H1 (cell line): ENCODE measurements around the gene TMX3. TPM values are rescaled to one million over a fixed set of nuclear protein-coding genes. Genes with fewer than 3 reads are reported as not detected.

ENCODE experiments used
- CTCF ChIA-PET: fragments of 300-600 bp; sonication (Branson Sonifier 250); formaldehyde crosslinking; loops from one replicate; lab custom pipeline; 2021; ENCODE audit not compliant: partially characterized antibody; lab: Charles Lee
- POLR2A ChIA-PET: fragments of 300-600 bp; sonication (Branson Sonifier 250); formaldehyde crosslinking; loops from one replicate; lab custom pipeline; 2021; ENCODE audit warnings: inconsistent platforms; ENCODE audit not compliant: partially characterized antibody; lab: Charles Lee
- DNase-seq, 2 experiments: peaks; one replicate each; pipeline versions ENCODE4 v3.0.0 to v3.0.0-alpha.2; 2010 to 2022; ENCODE audit warnings: low spot score in 2 of 2, low read depth in 1 of 2, mixed read lengths in 1 of 2
- FAIRE-seq: peaks from 2 replicates; lab custom pipeline; 2011; peaks lifted over from hg19 to GRCh38; lab: Jason Lieb, UNC
- H2AFZ ChIP-seq: 2 replicates; pipeline ENCODE4 v1.8.1; 2012; ENCODE audit warnings: low read length, inconsistent platforms
- H2AK5ac ChIP-seq: 2 replicates; pipeline ENCODE4 v1.6.1; 2013; ENCODE audit warnings: low read depth, low read length
- H2BK120ac ChIP-seq: replicated peaks from 2 replicates; pipeline ENCODE3; 2013; ENCODE audit warnings: low read depth, low read length, inconsistent platforms
- H2BK12ac ChIP-seq: 2 replicates; pipeline ENCODE4 v1.6.1; 2013; ENCODE audit warnings: low read depth, low read length
- H2BK15ac ChIP-seq: 2 replicates; pipeline ENCODE4 v1.6.1; 2013; ENCODE audit warnings: low read length
- H2BK20ac ChIP-seq: 2 replicates; pipeline ENCODE4 v1.6.1; 2013; ENCODE audit warnings: low read length
- H2BK5ac ChIP-seq: 2 replicates; pipeline ENCODE4 v1.6.1; 2013; ENCODE audit warnings: low read depth, low read length
- H3K14ac ChIP-seq: 2 replicates; pipeline ENCODE4 v1.6.1; 2013; ENCODE audit warnings: inconsistent platforms; ENCODE audit not compliant: insufficient read length
- H3K18ac ChIP-seq: 2 replicates; pipeline ENCODE4 v1.6.1; 2013; ENCODE audit warnings: low read length; ENCODE audit errors: extremely low read depth
- H3K23ac ChIP-seq: 2 replicates; pipeline ENCODE4 v1.6.1; 2013; ENCODE audit warnings: inconsistent platforms; ENCODE audit not compliant: insufficient read length
- H3K23me2 ChIP-seq: 2 replicates; pipeline ENCODE4 v1.6.1; 2013; ENCODE audit warnings: low read depth, low read length
- H3K27ac ChIP-seq: 2 replicates; pipeline ENCODE4 v1.6.1; 2011; ENCODE audit warnings: low read depth, low read length, inconsistent platforms
- H3K27me3 ChIP-seq, 4 experiments: replicated peaks in 1 of 4; 1 replicate in 1 of 4; 2 replicates in 3 of 4; pipeline versions ENCODE4 v1.6.1 to v1.8.1; 2011 to 2013; ENCODE audit warnings: low read length in 3 of 4, mild to moderate bottlenecking in 3 of 4, inconsistent platforms in 2 of 4, mixed read lengths in 2 of 4, moderate library complexity in 1 of 4; ENCODE audit not compliant: control insufficient read depth in 3 of 4, insufficient read depth in 3 of 4; ENCODE audit errors: extremely low read depth in 1 of 4
- H3K36me3 ChIP-seq, 4 experiments: 2 replicates each; pipeline versions ENCODE4 v1.6.1 to v1.8.1; 2011 to 2013; ENCODE audit warnings: mild to moderate bottlenecking in 4 of 4, low read length in 3 of 4, moderate library complexity in 2 of 4, control low read depth in 1 of 4, inconsistent platforms in 1 of 4; ENCODE audit not compliant: insufficient read depth in 4 of 4, control insufficient read depth in 2 of 4
- H3K4ac ChIP-seq: replicated peaks from 2 replicates; pipeline ENCODE3; 2013; ENCODE audit warnings: low read length, low read depth, mixed read lengths, inconsistent platforms; ENCODE audit not compliant: insufficient read length
- H3K4me1 ChIP-seq, 4 experiments: replicated peaks in 1 of 4; 1 replicate in 1 of 4; 2 replicates in 3 of 4; pipeline versions ENCODE4 v1.6.1 to v1.8.1; 2011 to 2013; ENCODE audit warnings: low read length in 3 of 4, inconsistent platforms in 2 of 4, mixed read lengths in 1 of 4; ENCODE audit not compliant: insufficient read depth in 4 of 4, control insufficient read depth in 3 of 4
- H3K4me2 ChIP-seq, 2 experiments: 2 replicates each; pipeline versions ENCODE4 v1.6.1 to v1.8.1; 2011 to 2013; ENCODE audit warnings: low read depth in 2 of 2, low read length in 2 of 2, control low read depth in 1 of 2, inconsistent platforms in 1 of 2, mild to moderate bottlenecking in 1 of 2; ENCODE audit not compliant: insufficient read depth in 1 of 2
- H3K4me3 ChIP-seq, 4 experiments: fragments of 200-600, 300-600 bp in 1 of 4; sonication (generic), shearing (Covaris generic), sonication (Bioruptor Twin) in 1 of 4; 2 replicates each; pipeline versions ENCODE4 v1.5.1 to v1.8.1; 2011 to 2016; ENCODE audit warnings: low read length in 4 of 4, low read depth in 3 of 4, control low read depth in 2 of 4, inconsistent platforms in 2 of 4, mild to moderate bottlenecking in 2 of 4, mixed read lengths in 1 of 4, moderate library complexity in 1 of 4; ENCODE audit not compliant: insufficient read depth in 2 of 4; ENCODE audit errors: extremely low read depth in 1 of 4
- H3K56ac ChIP-seq: replicated peaks from 2 replicates; pipeline ENCODE3; 2013; ENCODE audit warnings: low read depth, mild to moderate bottlenecking, mixed read lengths, low read length, inconsistent platforms; ENCODE audit not compliant: insufficient read length
- H3K79me1 ChIP-seq: 2 replicates; pipeline ENCODE4 v1.6.1; 2013; ENCODE audit warnings: low read depth, low read length, control low read depth
- H3K79me2 ChIP-seq, 2 experiments: 2 replicates each; pipeline versions ENCODE4 v1.6.1 to v1.8.1; 2012 to 2013; ENCODE audit warnings: low read length in 2 of 2, mild to moderate bottlenecking in 2 of 2, inconsistent platforms in 1 of 2; ENCODE audit not compliant: insufficient read depth in 2 of 2, control insufficient read depth in 1 of 2
- H3K9ac ChIP-seq, 4 experiments: replicated peaks in 1 of 4; 1 replicate in 1 of 4; 2 replicates in 3 of 4; pipeline versions ENCODE4 v1.6.1 to v1.8.1; 2011 to 2013; ENCODE audit warnings: low read depth in 3 of 4, low read length in 3 of 4, control low read depth in 2 of 4, mild to moderate bottlenecking in 2 of 4, moderate library complexity in 2 of 4, inconsistent platforms in 1 of 4; ENCODE audit errors: extremely low read depth in 1 of 4
- H3K9me3 ChIP-seq, 2 experiments: 2 replicates each; pipeline versions ENCODE4 v1.6.1 to v1.8.1; 2012 to 2013; ENCODE audit warnings: mild to moderate bottlenecking in 2 of 2, moderate library complexity in 2 of 2, control low read depth in 1 of 2, inconsistent platforms in 1 of 2, low read depth in 1 of 2, low read length in 1 of 2, mixed read lengths in 1 of 2; ENCODE audit not compliant: insufficient read depth in 2 of 2
- H4K20me1 ChIP-seq, 2 experiments: replicated peaks in 1 of 2; 2 replicates each; pipeline versions ENCODE3 to v1.8.1; 2011 to 2013; ENCODE audit warnings: inconsistent platforms in 2 of 2, low read length in 2 of 2, mild to moderate bottlenecking in 1 of 2; ENCODE audit not compliant: insufficient read depth in 2 of 2, control insufficient read depth in 1 of 2
- H4K5ac ChIP-seq: 2 replicates; pipeline ENCODE4 v1.6.1; 2013; ENCODE audit warnings: low read length, low read depth, mixed read lengths, inconsistent platforms; ENCODE audit not compliant: insufficient read length
- H4K8ac ChIP-seq: 2 replicates; pipeline ENCODE4 v1.8.0; 2013; ENCODE audit warnings: mild to moderate bottlenecking, moderate library complexity, low read length, inconsistent platforms; ENCODE audit not compliant: insufficient read depth; ENCODE audit errors: extremely low read depth
- H4K91ac ChIP-seq: replicated peaks from 2 replicates; pipeline ENCODE3; 2013; ENCODE audit warnings: low read length, mixed read lengths, inconsistent platforms; ENCODE audit not compliant: insufficient read length
- BRCA1 ChIP-seq: IDR thresholded peaks from 2 replicates; pipeline ENCODE4 v1.6.1; 2012; ENCODE audit warnings: low read depth, low read length, improper control_type of control experiment
- JUN ChIP-seq: IDR thresholded peaks from 2 replicates; pipeline ENCODE4 v1.6.1; 2011; ENCODE audit warnings: low read depth, mild to moderate bottlenecking, improper control_type of control experiment, low read length
- POU5F1 ChIP-seq: IDR thresholded peaks from 2 replicates; pipeline ENCODE4 v1.6.1; 2011; ENCODE audit warnings: low read depth, mild to moderate bottlenecking, low read length, moderate library complexity
- RBBP5 ChIP-seq: IDR thresholded peaks from 2 replicates; pipeline ENCODE4 v1.7.1; 2012; ENCODE audit warnings: low read depth, mild to moderate bottlenecking, inconsistent platforms, low read length, moderate library complexity, borderline replicate concordance
- SRF ChIP-seq: IDR thresholded peaks from 2 replicates; pipeline ENCODE4 v1.6.1; 2011; ENCODE audit warnings: mild to moderate bottlenecking, low read depth, low read length, moderate library complexity
- TAF7 ChIP-seq: optimal IDR thresholded peaks from 2 replicates; pipeline ENCODE3; 2011; ENCODE audit warnings: low read depth, mild to moderate bottlenecking, inconsistent platforms, low read length, moderate library complexity, borderline replicate concordance
- TEAD4 ChIP-seq: IDR thresholded peaks from 2 replicates; pipeline ENCODE4 v1.6.1; 2012; ENCODE audit warnings: low read depth, low read length, inconsistent platforms, mixed read lengths
- WGBS, 2 experiments: shearing (Covaris generic) in 1 of 2; methylation state at CpG; one replicate each; pipeline versions ENCODE4 v1.1.6 to v1.1.7; 2013 to 2015; ENCODE audit warnings: low lambda C conversion rate in 2 of 2, mixed read lengths in 2 of 2, inconsistent platforms in 1 of 2, low coverage in 1 of 2, missing lambda C conversion rate in 1 of 2; ENCODE audit not compliant: insufficient replicate concordance in 2 of 2, insufficient coverage in 1 of 2, insufficient read length in 1 of 2; ENCODE audit errors: extremely low coverage in 1 of 2, missing lambda C conversion rate in 1 of 2; 5-methylcytosine and 5-hydroxymethylcytosine counted together
- polyA plus RNA-seq, 7 experiments: library from polyadenylated mRNA; depleted of rRNA in 3 of 7; stranded (reverse) in 5 of 7; unstranded in 2 of 7; fragments of >200 nt in 5 of 7; fragments of 200-250 nt in 2 of 7; gene quantifications; 1 replicate in 5 of 7; 2 replicates in 1 of 7; 4 replicates in 1 of 7; pipeline versions ENCODE4 v1.2.1 to v1.2.3, GENCODE V29; 2011 to 2013; ENCODE audit warnings: missing spikeins in 2 of 7, mixed read lengths in 2 of 7
- total RNA-seq: library from RNA; stranded (reverse); fragmentation: NEBNext Ultra II Directional; extraction: Animal tissue kit (Norgen Biotek cat#: 25700); gene quantifications from 2 replicates; pipeline ENCODE4 v1.2.1, GENCODE V29; 2021

Gene TMX3
- total and polyA plus RNA-seq, 2 of the 8 experiments (the other 6 are each of a cell fraction or from before 2014, with no cell fraction given) = 12.6 to 29.0 TPM

DNA sequence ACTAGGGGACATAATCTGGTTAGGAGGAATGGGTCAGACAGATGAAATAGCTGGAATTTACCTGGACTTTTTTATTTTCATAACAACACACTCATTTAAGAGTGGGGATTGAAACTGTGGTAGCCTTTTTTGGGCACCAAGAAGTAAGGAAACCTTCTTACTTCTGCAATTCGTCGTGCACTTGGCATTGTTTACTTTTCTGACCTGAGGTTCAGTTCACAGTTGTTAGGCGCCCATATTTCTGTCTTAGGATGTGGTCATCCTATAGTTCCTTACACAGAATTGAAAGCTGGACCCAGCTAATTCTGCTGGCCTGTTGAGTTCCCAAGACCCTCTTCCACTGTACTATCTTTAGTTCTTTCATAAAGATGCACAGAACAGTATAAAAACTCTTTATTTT is 72.9 kb downstream of the TMX3 start:
- Histone ChIP-seq H2BK120ac (no peak overlapping the region), H3K27ac (no peak overlapping the region), H3K23ac (no peak overlapping the region), H3K14ac (no peak overlapping the region), H3K9me3 (no peaks in the 10 kb centered on the region), H3K56ac (no peak overlapping the region), H4K5ac (no peak overlapping the region), H3K4me2 (no peak overlapping the region), H2AK5ac (no peak overlapping the region), H3K18ac (no peak overlapping the region), H3K23me2 (no peaks in the 10 kb centered on the region), H4K91ac (no peak overlapping the region), H3K79me2 (no peaks in the 10 kb centered on the region), H3K9ac (no peak overlapping the region), H3K27me3 (no peaks in the 10 kb centered on the region), H3K4me3 (no peak overlapping the region), H4K20me1 (no peaks in the 10 kb centered on the region), H2BK12ac (no peak overlapping the region), H2AFZ (no peak overlapping the region), H4K8ac (no peak overlapping the region), H2BK20ac (no peak overlapping the region), H3K79me1 (no peaks in the 10 kb centered on the region), H2BK5ac (no peak overlapping the region), H2BK15ac (no peak overlapping the region), H3K4me1 (peaks cover 0 to 2% (median 0%) of the 10 kb centered on the region in 4 experiments; a peak in 1 of 7 replicates), H3K4ac (no peak overlapping the region), H3K36me3 (no peaks in the 10 kb centered on the region)
- no peak for DNase-seq
- WGBS, 2 experiments = 96% methylated on average over 3 of the region's 3 CpGs; no CpG with 5 or more reads in 1 of the 2 experiments
- POLR2A ChIA-PET = no interaction called here
- FAIRE-seq = no peak
- CTCF ChIA-PET = interaction anchor here (2.7 kb wide), 1 partner anchor 18 kb away, joined by 10 read pairs; no protein-coding TSS in a partner anchor
- TF ChIP-seq POU5F1 = no peak
- TF ChIP-seq SRF = no peak
- TF ChIP-seq RBBP5 = no peak
- no peak for TF ChIP-seq TEAD4
- no peak for TF ChIP-seq TAF7
- no peak for TF ChIP-seq JUN
- no peak for TF ChIP-seq BRCA1
